Progenitor cell of endocrine pancreas (in vitro differentiated cells): ENCODE measurements around the gene PSMG4. TPM values are rescaled to one million over a fixed set of nuclear protein-coding genes. Genes with fewer than 3 reads are reported as not detected.
"Not testable (repeated sequence)": the region's sequence is repeated elsewhere in the genome, so short reads cannot be mapped to it uniquely, and the experiment has no call there.

Experiments used
- DNase-seq: peaks from one replicate; pipeline ENCODE4 v3.0.0; 2021; ENCODE audit warnings: low spot score; ENCODE audit not compliant: unreplicated experiment
- H3K27ac Mint-ChIP-seq: 2 replicates; pipeline ENCODE4 v1.8.0; 2021; ENCODE audit warnings: mild to moderate bottlenecking, moderate library complexity, mixed read lengths
- H3K27me3 Mint-ChIP-seq: 2 replicates; pipeline ENCODE4 v1.8.0; 2021; ENCODE audit warnings: mixed read lengths
- H3K36me3 Mint-ChIP-seq: 2 replicates; pipeline ENCODE4 v1.8.0; 2022; ENCODE audit warnings: mixed read lengths; ENCODE audit not compliant: insufficient read depth
- H3K4me1 Mint-ChIP-seq: 2 replicates; pipeline ENCODE4 v1.8.0; 2021; ENCODE audit warnings: low read depth, mixed read lengths
- H3K4me3 Mint-ChIP-seq: 2 replicates; pipeline ENCODE4 v1.8.0; 2021; ENCODE audit warnings: low read depth, mild to moderate bottlenecking, moderate library complexity, mixed read lengths
- H3K9me3 Mint-ChIP-seq: 2 replicates; pipeline ENCODE4 v1.8.0; 2021; ENCODE audit warnings: low read depth, mixed read lengths
- total RNA-seq: library from RNA; stranded (reverse); gene quantifications from 2 replicates; pipeline ENCODE4 v1.2.1, GENCODE V29; 2021
- TF ChIP-seq, protein P1 (sequence below): fragments of 200-600 bp; sonication (generic); IDR thresholded peaks from one replicate; pipeline ENCODE4 v1.5.0; 2021; ENCODE audit warnings: antibody characterized with exemption, mild to moderate bottlenecking; ENCODE audit not compliant: unreplicated experiment

The PSMG4 gene
- total RNA-seq, 1 donor from 2014 or later, result 17.7 TPM

DNA sequence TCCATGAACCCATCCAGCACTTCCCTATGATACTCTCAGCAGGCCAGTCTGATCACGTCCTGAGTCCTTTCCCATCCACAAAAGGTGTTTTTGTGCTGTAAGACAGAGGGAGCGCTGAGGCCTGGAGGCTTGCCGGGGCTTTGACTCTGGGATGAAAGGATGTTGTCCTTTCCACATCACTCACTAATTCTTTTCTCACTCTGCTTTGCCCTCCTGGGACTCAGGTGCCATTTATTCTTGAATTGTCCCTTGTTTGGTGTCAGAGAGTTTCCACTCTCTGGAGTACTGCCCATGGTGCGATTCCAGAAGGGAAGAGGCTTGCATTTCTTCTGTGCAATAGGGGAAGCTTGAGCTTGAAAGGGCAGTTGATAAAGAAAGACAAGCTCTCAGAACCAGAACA, 16.0 kb upstream of the PSMG4 start:
- Mint-ChIP-seq H3K4me3 (no peak overlapping the region), H3K9me3 (peaks cover 5% of the 10 kb centered on the region), H3K27me3 (peaks cover 15% of the 10 kb centered on the region), H3K4me1 (peaks cover 6% of the 10 kb centered on the region), H3K36me3 (peaks cover 7% of the 10 kb centered on the region), H3K27ac (no peak overlapping the region)
- TF ChIP-seq, protein P1, sequence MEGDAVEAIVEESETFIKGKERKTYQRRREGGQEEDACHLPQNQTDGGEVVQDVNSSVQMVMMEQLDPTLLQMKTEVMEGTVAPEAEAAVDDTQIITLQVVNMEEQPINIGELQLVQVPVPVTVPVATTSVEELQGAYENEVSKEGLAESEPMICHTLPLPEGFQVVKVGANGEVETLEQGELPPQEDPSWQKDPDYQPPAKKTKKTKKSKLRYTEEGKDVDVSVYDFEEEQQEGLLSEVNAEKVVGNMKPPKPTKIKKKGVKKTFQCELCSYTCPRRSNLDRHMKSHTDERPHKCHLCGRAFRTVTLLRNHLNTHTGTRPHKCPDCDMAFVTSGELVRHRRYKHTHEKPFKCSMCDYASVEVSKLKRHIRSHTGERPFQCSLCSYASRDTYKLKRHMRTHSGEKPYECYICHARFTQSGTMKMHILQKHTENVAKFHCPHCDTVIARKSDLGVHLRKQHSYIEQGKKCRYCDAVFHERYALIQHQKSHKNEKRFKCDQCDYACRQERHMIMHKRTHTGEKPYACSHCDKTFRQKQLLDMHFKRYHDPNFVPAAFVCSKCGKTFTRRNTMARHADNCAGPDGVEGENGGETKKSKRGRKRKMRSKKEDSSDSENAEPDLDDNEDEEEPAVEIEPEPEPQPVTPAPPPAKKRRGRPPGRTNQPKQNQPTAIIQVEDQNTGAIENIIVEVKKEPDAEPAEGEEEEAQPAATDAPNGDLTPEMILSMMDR, result no peak
- no peak for DNase-seq

DNA sequence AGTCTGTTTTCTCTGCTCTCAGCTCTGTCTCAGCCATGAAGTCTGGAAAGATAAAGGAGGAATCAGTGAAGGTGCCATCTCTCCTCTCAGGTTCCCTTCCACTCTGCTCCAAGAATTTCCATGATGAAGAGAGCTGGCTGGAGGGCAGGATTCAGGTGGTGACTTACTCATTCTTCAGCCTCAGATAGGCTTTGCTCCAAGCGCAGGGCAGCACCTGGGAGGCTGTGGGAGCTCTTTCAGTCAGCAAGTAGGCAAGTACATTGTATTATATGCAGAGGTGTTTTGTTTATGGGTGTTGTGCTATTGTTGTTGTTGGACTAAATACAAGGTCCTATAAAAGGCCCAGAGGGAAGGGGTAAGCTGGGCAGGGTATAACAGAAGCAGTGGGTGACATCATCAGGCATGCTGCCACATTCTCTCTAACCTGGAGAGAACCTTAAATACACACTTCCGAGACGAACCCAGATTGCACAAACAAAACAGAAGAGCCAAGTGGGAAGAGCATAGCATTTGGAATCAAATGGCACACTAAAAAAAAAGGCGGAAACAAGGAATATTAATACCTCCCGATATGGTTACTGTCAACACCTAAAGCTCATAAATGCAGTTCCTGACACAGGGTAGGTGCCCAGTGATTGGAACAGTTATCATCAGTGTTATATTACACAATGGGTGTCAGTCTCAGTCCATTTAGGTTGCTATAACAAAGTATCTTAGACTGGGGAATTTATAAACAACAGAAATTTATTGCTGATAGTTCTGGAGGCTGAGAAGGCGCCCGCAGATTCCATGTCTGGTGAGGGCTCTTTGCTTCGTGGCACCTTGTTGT, 14.5 kb upstream of the PSMG4 start:
- H3K4me3 Mint-ChIP-seq, result no peak overlapping the region
- TF ChIP-seq, protein P1, result no peak
- no peak for DNase-seq
- H3K4me1 Mint-ChIP-seq, result peaks cover 12% of the 10 kb centered on the region
- peaks cover 15% of the 10 kb centered on the region for H3K27me3 Mint-ChIP-seq
- peaks cover 7% of the 10 kb centered on the region for H3K36me3 Mint-ChIP-seq
- peaks cover 5% of the 10 kb centered on the region for H3K9me3 Mint-ChIP-seq
- no peak overlapping the region for H3K27ac Mint-ChIP-seq

DNA sequence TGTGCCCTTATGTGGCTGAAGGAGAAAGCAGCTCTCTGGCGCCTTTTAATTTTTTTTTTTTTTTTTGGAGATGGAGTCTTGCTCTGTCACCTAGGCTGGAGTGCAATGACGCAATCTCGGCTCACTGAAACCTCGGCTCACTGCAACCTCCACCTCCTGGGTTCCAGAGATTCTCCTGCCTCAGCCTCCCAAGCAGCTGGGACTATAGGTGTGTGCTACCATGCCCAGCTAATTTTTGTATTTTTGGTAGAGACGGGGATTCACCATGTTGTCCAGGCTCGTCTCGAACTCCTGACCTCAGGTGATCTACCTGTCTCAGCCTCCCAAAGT, 13.9 kb upstream of the PSMG4 start:
- Mint-ChIP-seq H3K27me3 (peaks cover 18% of the 10 kb centered on the region), H3K4me1 (peaks cover 14% of the 10 kb centered on the region)
- not testable (repeated sequence) for H3K4me3 Mint-ChIP-seq, H3K9me3 Mint-ChIP-seq, DNase-seq, H3K27ac Mint-ChIP-seq, H3K36me3 Mint-ChIP-seq

DNA sequence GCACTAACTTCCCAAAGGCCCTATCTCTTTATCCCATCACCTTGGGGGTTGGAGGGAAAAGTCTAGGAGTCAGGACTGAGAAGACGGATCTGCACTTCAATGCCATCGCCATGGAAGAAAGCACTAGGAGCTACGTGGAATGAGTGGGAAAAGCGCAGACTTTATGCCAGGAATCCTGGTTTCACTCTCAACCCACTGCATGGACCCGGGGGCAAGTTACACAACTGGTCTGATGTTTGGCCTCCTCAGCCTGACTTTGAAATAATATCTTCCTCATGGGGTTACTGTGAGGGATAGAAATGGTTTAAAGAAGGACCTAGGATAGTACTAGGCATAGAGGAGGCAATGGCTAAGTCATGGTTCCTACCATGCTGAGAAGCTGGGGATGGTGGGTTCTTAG, 13.5 kb upstream of the PSMG4 start:
- no peak for DNase-seq
- peaks cover 18% of the 10 kb centered on the region for H3K27me3 Mint-ChIP-seq
- TF ChIP-seq, protein P1, result no peak
- H3K9me3 Mint-ChIP-seq, result peaks cover 5% of the 10 kb centered on the region
- peaks cover 14% of the 10 kb centered on the region for H3K4me1 Mint-ChIP-seq
- H3K4me3 Mint-ChIP-seq, result no peak overlapping the region
- peaks cover 5% of the 10 kb centered on the region for H3K36me3 Mint-ChIP-seq
- H3K27ac Mint-ChIP-seq, result no peak overlapping the region

DNA sequence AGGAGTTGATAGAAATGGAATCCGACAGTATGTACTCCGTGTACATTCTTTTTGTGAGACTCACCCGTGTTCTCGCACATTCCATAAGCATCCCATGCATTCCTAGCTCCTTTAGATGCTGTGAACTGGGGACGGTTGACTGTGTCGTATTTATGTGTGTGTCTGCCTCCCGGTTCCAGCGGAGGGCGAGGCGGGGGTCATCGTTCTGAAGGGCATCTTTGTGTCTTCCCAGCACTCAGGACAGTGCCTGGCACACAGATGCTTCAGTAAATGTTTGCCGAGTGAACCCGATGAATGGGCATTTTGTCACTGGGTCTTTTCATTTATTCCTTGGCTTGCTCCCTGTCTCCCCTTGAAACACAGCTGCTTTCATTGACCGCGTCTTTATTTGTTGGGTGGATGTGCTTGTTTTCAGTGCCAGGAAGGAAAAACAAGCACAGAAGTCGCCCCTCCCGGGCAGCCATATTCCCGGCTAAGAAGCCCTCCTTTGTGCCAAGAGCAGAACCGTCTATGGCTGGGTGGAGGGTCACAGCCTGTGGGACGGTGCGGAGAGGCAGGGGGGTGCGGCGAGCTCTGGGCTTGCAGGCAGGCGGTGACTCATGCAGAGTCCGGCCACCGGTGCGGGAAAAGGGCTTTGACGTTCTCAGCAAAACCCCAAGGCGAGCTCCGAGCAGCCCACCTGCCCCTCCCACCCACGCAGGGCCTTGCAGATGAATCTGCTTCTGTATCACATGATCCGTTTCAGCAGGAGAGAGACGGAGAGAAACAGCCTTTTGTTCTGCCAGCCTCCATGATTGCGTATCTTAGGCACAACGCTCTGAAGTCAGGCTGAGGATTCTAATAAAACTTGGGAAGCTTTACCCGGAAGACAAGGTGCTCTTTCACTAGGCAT, 11.2 kb upstream of the PSMG4 start:
- peak overlapping the region; percentile 91 for H3K27ac Mint-ChIP-seq
- DNase-seq, result peak; percentile 29
- TF ChIP-seq, protein P1, result no peak
- H3K4me1 Mint-ChIP-seq, result peaks cover 19% of the 10 kb centered on the region
- peaks cover 37% of the 10 kb centered on the region for H3K27me3 Mint-ChIP-seq
- H3K9me3 Mint-ChIP-seq, result peaks cover 5% of the 10 kb centered on the region
- peaks cover 5% of the 10 kb centered on the region for H3K36me3 Mint-ChIP-seq
- peak overlapping the region; percentile 51 for H3K4me3 Mint-ChIP-seq
